ENCODE results near the gene MLNR.

Gene MLNR, protein sequence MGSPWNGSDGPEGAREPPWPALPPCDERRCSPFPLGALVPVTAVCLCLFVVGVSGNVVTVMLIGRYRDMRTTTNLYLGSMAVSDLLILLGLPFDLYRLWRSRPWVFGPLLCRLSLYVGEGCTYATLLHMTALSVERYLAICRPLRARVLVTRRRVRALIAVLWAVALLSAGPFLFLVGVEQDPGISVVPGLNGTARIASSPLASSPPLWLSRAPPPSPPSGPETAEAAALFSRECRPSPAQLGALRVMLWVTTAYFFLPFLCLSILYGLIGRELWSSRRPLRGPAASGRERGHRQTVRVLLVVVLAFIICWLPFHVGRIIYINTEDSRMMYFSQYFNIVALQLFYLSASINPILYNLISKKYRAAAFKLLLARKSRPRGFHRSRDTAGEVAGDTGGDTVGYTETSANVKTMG

GRCh38 chr13:49220036-49220855 lies at the start of gene MLNR:
TSS of gene MLNR (plus strand) at chr13:49220338. CDS start at chr13:49220338, 0 bp downstream.
- no peak within 1 kb of the TSS for H3K4me3 ChIP-seq (ENCODE audit: low read depth, low read length)
- TF ChIP-seq MAX (IDR thresholded peaks at IDR 0.05; ENCODE audit: low read depth, low read length) (no peak), MYC (IDR thresholded peaks at IDR 0.05; ENCODE audit: low read depth, low read length) (no peak), POLR2A (IDR thresholded peaks at IDR 0.05; ENCODE audit: extremely low read depth, insufficient read length) (no peak), CTCF (IDR thresholded peaks at IDR 0.05; ENCODE audit: low read depth, low read length) (no peak)

GRCh38 chr13:49171359-49171758 lies 48.8 kb upstream of the MLNR start:
- no peak for TF ChIP-seq POLR2A (IDR thresholded peaks at IDR 0.05; ENCODE audit: extremely low read depth, insufficient read length)
- no peak for TF ChIP-seq CTCF (IDR thresholded peaks at IDR 0.05; ENCODE audit: low read depth, low read length)
- H3K4me3 ChIP-seq (ENCODE audit: low read depth, low read length), result no peak overlapping the region

More at GRCh38 chr13:49220036-49220855, at the start of gene MLNR:
- no peak for DNase-seq (ENCODE audit: low read depth)

GRCh38 chr13:49183672-49184325 lies 36.3 kb upstream of the MLNR start:
- no peak overlapping the region for H3K4me3 ChIP-seq (ENCODE audit: low read depth, low read length)
- TF ChIP-seq MAX (IDR thresholded peaks at IDR 0.05; ENCODE audit: low read depth, low read length) (no peak), POLR2A (IDR thresholded peaks at IDR 0.05; ENCODE audit: extremely low read depth, insufficient read length) (no peak), CTCF (IDR thresholded peaks at IDR 0.05; ENCODE audit: low read depth, low read length) (no peak), MYC (IDR thresholded peaks at IDR 0.05; ENCODE audit: low read depth, low read length) (no peak)
- DNase-seq (ENCODE audit: low read depth), result no peak

More at GRCh38 chr13:49171359-49171758, 48.8 kb upstream of the MLNR start:
- DNase-seq (ENCODE audit: low read depth), result no peak

DNA sequence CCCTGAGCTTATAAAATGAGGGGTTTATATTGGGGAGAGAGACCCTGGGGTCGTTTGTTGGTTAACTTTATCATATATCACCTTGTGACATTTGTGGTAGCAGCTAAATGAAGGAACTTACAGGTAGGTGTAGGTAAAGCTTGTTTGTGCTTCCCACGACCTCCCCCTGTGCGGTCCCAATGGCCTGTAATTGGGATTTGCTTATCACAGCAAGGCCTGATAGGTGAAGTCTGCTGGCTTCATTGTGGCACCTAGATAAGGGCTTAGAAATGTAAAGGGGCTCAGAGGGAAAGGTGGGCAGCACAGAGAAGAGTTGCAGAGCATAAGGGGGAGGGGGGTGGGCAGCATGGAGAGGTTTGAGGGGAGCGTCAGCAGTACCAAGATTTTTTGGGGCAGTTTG lies 35.5 kb upstream of the MLNR start:
- no peak for DNase-seq (ENCODE audit: low read depth)
- TF ChIP-seq MYC (IDR thresholded peaks at IDR 0.05; ENCODE audit: low read depth, low read length) (no peak), MAX (IDR thresholded peaks at IDR 0.05; ENCODE audit: low read depth, low read length) (no peak), POLR2A (IDR thresholded peaks at IDR 0.05; ENCODE audit: extremely low read depth, insufficient read length) (no peak), CTCF (IDR thresholded peaks at IDR 0.05; ENCODE audit: low read depth, low read length) (no peak)
- no peak overlapping the region for H3K4me3 ChIP-seq (ENCODE audit: low read depth, low read length)

GRCh38 chr13:49185264-49185663 lies 34.9 kb upstream of the MLNR start:
- TF ChIP-seq POLR2A (IDR thresholded peaks at IDR 0.05; ENCODE audit: extremely low read depth, insufficient read length) (no peak), CTCF (IDR thresholded peaks at IDR 0.05; ENCODE audit: low read depth, low read length) (no peak), MAX (IDR thresholded peaks at IDR 0.05; ENCODE audit: low read depth, low read length) (no peak), MYC (IDR thresholded peaks at IDR 0.05; ENCODE audit: low read depth, low read length) (no peak)
- H3K4me3 ChIP-seq (ENCODE audit: low read depth, low read length), result no peak overlapping the region
- peak; percentile 57 for DNase-seq (ENCODE audit: low read depth)

All from NB4 (cell line).